Measurements from ENCODE around the gene SSC5D. TPM values are rescaled to one million over a fixed set of nuclear protein-coding genes. Genes with fewer than 3 reads are reported as not detected.

The SSC5D gene
- total and polyA plus RNA-seq, 2 experiments from 2014 or later, result 10.0 to 12.6 TPM

DNA sequence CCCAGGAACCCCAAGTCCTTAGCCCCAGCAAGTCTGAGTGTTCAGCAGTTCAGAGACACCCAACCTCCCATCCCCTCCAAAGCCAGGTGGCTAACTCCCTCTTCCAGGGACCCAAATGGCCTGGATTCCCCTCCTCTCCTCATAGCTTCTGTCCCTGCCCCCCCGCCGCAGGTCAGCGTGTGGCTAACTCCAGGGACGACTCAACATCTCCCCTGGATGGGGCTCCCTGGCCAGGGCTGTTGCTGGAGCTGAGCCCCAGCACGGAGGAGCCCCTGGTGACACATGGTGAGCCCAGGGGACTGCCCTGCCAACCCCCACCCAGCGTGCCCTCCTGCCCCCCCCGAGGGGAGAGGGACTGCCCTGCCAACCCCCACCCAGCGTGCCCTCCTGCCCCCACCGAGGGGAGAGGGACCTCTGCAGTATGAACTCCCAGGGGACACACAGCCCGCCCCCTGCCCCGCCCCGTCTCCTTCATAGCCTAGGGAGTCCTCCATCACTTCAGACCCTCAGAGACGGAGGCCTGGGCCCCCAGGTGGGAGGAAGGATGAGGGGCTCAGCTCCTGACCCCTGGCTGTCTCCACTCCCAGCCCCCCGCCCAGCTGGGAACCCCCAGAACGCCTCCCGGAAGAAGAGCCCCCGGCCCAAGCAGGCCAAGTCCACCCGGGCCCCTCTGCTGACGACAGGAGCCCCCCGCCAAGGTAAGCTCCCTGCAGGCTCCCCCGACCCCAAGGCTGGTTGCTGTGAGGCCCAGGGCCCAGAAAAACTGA lies 1.7 kb downstream of the SSC5D start:
- Histone ChIP-seq H3K9me3 (ENCODE audit: low read depth) (no peaks in the 10 kb centered on the region), H3K36me3 (ENCODE audit: low read depth) (no peaks in the 10 kb centered on the region), H3K27me3 (replicated peaks; ENCODE audit: insufficient read depth) (no peaks in the 10 kb centered on the region), H3K79me2 (ENCODE audit: insufficient read depth) (no peaks in the 10 kb centered on the region; the same call in 1 of the 2 replicates), H3K27ac (no peak overlapping the region), H3K4me3 (peak overlapping the region; percentile 33; the same call in 1 of the 2 replicates), H3F3A (ENCODE audit: insufficient read depth) (peaks cover 12% of the 10 kb centered on the region), H3K9me2 (ENCODE audit: insufficient read depth) (no peaks in the 10 kb centered on the region), H3K4me2 (ENCODE audit: unreplicated experiment) (peak overlapping the region; percentile 20), H3K4me1 (ENCODE audit: insufficient read depth) (peaks cover 33% of the 10 kb centered on the region), H3K9ac (0 out of 2 replicates have a peak overlapping the region, but pooled peaks have one; percentile 23), H4K20me1 (ENCODE audit: insufficient read depth) (no peaks in the 10 kb centered on the region), H2AFZ (no peak overlapping the region)
- in situ Hi-C loops (cut with MboI), result no loop called here
- TF ChIP-seq EZH2phosphoT487 (IDR thresholded peaks at IDR 0.05; ENCODE audit: insufficient read depth, low read depth) (no peak), EZH2 (IDR thresholded peaks at IDR 0.05; ENCODE audit: insufficient read depth, poor library complexity, severe bottlenecking) (no peak)
- 57 to 71% methylated on average over 8 to 18 of the region's 21 CpGs for WGBS, 2 experiments (ENCODE audit: low coverage in 1 of 2, low lambda C conversion rate in 2 of 2, missing lambda C conversion rate in 2 of 2)
- peak; percentile 31 for DNase-seq

DNA sequence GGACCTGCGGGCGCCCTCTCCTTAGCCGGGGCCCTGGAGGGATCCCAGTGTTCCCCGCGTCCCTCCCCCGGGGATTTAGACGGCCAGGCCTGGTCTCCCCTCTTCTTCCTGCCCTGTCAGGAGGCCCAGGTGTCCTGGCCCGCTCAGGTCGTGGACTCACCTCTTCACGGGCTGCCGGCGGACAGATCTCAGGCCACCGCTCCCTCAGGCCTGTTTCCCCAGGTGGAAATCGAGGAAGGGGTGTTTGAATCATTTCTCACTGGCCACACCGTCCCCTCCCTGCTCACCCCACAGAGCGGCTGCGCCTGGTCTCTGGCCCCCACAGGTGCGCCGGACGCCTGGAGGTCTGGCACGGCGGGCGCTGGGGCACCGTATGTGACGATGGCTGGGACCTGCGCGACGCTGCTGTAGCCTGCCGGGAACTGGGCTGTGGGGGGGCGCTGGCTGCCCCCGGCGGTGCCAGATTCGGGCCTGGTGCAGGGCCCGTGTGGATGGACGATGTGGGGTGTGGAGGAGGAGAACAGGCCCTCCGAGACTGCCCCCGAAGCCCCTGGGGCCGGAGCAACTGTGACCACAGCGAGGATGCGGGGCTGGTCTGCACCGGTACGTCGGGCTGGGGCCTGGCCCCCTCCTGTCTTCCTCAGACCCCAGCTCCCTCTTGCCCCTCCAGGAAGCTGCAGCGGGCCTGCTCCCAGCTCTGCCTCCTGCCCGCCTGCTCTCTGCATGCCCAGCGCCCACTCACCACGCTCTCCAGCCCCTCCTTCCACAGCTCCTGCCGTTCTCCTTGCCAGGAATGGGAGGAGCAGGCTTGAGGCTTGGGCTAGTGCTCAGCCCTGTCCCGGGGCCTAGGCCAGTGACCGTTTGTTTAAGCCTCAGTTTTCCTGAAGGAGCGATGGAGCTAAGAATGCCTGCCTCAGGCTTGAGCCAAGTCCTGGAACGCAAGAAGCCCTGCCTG lies 2.5 kb downstream of the SSC5D start:
- Histone ChIP-seq H3K79me2 (ENCODE audit: insufficient read depth) (no peaks in the 10 kb centered on the region), H2AFZ (no peak overlapping the region), H3K4me3 (no peak overlapping the region), H3K9ac (no peak overlapping the region), H3K27ac (no peak overlapping the region), H3K27me3 (replicated peaks; ENCODE audit: insufficient read depth) (no peaks in the 10 kb centered on the region), H3K4me1 (ENCODE audit: insufficient read depth) (peaks cover 31% of the 10 kb centered on the region), H3K4me2 (ENCODE audit: unreplicated experiment) (no peak overlapping the region), H3F3A (ENCODE audit: insufficient read depth) (peaks cover 12% of the 10 kb centered on the region), H3K36me3 (ENCODE audit: low read depth) (no peaks in the 10 kb centered on the region), H4K20me1 (ENCODE audit: insufficient read depth) (no peaks in the 10 kb centered on the region), H3K9me2 (ENCODE audit: insufficient read depth) (no peaks in the 10 kb centered on the region), H3K9me3 (ENCODE audit: low read depth) (no peaks in the 10 kb centered on the region)
- TF ChIP-seq EZH2 (IDR thresholded peaks at IDR 0.05; ENCODE audit: insufficient read depth, poor library complexity, severe bottlenecking) (no peak), EZH2phosphoT487 (IDR thresholded peaks at IDR 0.05; ENCODE audit: insufficient read depth, low read depth) (no peak)
- in situ Hi-C loops (cut with MboI), result no loop called here
- 78 to 83% methylated on average over 47 to 52 of the region's 52 CpGs for WGBS, 2 experiments (ENCODE audit: low coverage in 1 of 2, low lambda C conversion rate in 2 of 2, missing lambda C conversion rate in 2 of 2)
- DNase-seq, result peak; percentile 40

DNA sequence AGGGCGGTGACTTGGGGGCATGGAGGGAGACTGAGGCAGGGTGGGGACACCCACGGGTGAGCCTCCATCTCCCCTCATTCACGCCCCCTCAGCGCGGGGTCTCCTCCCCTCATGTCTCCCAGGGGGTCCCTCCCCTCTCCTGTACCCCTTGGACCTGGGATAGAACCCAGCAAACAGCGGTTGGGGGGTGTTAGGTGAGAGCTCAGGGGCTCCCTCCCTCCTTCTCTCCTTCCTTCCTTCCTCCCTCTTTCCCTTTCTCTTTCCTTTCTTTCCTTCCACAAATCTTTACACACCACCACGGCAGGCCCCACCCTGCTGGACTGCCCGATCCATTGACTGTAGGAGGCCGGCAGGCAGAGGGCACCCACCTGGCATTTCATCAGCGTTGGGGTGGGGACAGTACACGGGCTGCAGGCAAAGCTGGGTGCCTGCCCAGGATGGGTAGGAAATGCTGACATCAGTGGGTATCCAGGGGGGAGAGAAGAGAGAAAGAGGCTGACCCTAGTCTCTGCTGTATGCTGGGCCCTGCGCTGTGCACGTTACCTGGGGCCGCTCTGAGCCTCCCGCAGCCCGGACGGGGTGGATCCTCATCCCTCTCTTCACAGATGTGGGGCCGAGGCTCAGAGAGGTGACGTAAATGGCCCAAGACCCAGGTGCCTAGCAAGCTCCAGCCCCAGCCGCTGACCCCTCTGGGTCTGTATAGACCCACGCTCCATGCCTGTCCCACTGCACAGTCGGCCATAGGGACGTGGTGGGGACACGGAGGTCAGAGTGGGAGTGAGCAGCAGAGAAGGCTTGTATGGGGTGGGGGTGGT lies 3.5 kb downstream of the SSC5D start:
- Histone ChIP-seq H3K9me3 (ENCODE audit: low read depth) (no peaks in the 10 kb centered on the region), H2AFZ (no peak overlapping the region), H3K27ac (no peak overlapping the region), H3K36me3 (ENCODE audit: low read depth) (no peaks in the 10 kb centered on the region), H3K9ac (no peak overlapping the region), H3F3A (ENCODE audit: insufficient read depth) (peaks cover 6% of the 10 kb centered on the region), H3K27me3 (replicated peaks; ENCODE audit: insufficient read depth) (no peaks in the 10 kb centered on the region), H3K4me3 (no peak overlapping the region), H3K4me1 (ENCODE audit: insufficient read depth) (peaks cover 21% of the 10 kb centered on the region), H4K20me1 (ENCODE audit: insufficient read depth) (no peaks in the 10 kb centered on the region), H3K79me2 (ENCODE audit: insufficient read depth) (no peaks in the 10 kb centered on the region), H3K4me2 (ENCODE audit: unreplicated experiment) (no peak overlapping the region), H3K9me2 (ENCODE audit: insufficient read depth) (no peaks in the 10 kb centered on the region)
- TF ChIP-seq EZH2 (IDR thresholded peaks at IDR 0.05; ENCODE audit: insufficient read depth, poor library complexity, severe bottlenecking) (no peak), EZH2phosphoT487 (IDR thresholded peaks at IDR 0.05; ENCODE audit: insufficient read depth, low read depth) (no peak)
- WGBS, 2 experiments (ENCODE audit: low coverage in 1 of 2, low lambda C conversion rate in 2 of 2, missing lambda C conversion rate in 2 of 2), result 77 to 81% methylated on average over 18 to 24 of the region's 24 CpGs
- DNase-seq, result no peak
- in situ Hi-C loops (cut with MboI), result no loop called here

Data from GM23248 (cell line).